DMS 273 (cell line): Measurements from ENCODE around the gene CRYZ.
"Not testable (repeated sequence)": the region's sequence is repeated elsewhere in the genome, so short reads cannot be mapped to it uniquely, and the experiment has no call there.

Experiments
- DNase-seq: peaks from one replicate; lab custom pipeline; 2025; ENCODE audit not compliant: unreplicated experiment; lab: John Stamatoyannopoulos, UW

The CRYZ gene

GRCh38 chr1:74681851-74682250, 51.0 kb downstream of the CRYZ start:
- no peak for DNase-seq

GRCh38 chr1:74681449-74681848, 51.4 kb downstream of the CRYZ start:
- DNase-seq, result no peak

- DNase-seq, result no peak
Observed at GRCh38 chr1:74681001-74681400, 51.8 kb downstream of the CRYZ start.

DNA sequence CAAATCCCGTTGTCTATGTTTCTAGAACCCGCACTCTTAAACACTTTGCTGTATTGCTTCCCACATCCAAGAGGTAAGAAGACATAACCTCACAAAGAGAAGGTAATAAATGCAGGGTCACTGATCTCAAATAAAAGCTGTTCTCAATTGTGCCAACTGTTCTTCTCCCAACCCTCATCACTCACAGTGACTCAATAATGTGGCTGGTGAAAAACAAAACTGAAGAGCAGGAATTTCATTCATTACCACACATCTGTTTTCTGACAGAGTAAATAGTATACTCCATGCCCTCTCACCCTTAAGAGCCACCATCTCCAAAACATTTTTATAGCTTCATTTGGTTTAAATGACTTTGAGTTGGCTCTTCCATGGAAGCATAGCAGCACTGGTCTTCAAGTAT, 53.0 kb downstream of the CRYZ start:
- peak; percentile 5 for DNase-seq

DNA sequence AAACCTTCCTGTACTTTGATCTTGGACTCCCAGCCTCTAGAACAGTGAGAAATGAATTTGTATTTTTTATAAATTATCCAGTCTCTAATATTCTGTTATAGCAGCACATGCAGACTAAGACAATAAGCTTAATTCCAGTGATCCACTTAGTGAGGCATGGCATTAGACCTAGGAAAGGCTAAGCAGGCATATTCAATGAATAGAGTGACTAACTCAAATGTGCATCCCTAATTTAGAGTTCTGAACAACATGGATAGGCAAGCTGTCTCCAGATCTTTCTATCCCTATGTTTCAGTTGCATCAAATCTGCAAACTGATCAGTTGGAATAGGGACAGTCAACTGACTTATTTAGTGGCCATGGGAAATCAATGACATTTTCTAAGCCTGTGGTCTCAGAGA, 54.9 kb downstream of the CRYZ start:
- DNase-seq, result no peak

DNA sequence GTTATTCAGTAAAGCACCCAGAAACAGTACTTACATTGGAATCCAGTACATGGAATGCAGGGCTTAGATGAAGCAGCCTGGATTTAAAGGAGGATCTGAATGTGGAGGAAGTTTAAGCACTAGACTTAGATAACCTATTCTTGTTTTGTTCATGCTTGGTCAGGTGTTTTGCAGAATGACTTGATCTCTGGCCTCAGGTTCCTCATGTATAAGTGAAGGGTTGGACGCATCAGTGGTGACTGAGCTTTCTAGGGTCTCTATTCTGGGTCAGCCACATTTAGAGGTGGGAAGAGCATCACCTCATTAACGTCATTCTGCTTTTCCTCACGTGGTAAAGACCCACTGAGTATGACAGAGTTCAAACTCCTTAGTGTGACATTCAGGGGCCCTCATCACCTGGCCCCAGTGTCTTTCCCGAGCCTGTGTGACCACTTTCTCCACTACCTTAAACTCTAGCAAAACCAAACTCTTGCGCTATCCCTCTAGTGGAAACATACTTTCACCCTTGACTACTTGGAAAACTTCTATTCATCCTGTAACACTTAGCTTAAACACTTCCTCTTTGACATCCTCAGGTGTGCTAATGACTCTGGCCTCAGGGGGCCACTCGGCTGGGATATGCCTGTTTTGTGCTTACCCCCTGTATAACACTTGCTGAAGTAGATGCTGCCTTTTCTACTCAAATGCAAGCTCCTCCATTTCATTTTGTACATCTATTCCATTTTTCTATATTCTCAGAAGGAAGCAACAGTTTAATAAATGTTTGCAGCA, 58.4 kb downstream of the CRYZ start:
- DNase-seq, result no peak

DNA sequence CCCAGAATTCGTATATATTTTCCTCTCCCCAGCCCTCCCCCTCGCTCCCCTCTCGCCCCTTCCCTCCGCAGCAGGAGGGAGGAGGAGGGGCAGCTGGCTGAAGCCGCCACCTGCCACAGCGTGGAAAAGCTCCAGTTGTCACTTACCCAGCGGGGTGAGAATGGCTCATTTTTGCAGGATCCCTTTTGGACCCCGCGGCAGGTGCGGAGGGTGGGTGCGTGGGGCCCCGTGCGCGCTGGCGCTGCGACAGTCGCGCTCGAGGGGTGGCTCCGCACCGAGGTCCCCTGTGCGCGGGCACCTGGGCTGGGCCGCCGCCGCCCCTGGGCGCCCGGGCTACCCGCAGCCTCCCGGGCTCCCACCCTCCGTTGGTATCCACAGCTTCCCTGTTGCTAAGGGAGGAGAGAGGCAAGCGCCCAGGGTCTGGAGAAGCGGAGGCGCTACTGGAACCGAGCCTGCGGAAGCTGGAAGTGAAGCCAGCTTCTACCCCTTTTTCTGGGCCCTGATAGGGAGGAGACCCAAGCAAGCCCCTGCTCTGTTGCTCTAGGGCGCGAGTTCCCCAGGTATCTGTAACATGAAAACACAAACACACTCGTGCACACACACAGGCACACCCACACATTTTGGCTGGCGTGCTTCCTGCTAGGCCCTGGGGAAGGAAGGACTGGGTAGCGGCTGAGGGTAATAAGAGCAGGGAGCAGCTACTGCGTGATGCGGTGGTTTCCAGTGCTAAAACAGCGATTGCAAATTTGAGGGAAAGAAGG, 59.3 kb downstream of the CRYZ start, which contains the start of gene ERICH3:
Gene ERICH3, minus strand, starts transcription at position 442 of the 761 bp plus-strand sequence. Its CDS starts 273 bp downstream, at position 169.
- peak; percentile 80 for DNase-seq

DNA sequence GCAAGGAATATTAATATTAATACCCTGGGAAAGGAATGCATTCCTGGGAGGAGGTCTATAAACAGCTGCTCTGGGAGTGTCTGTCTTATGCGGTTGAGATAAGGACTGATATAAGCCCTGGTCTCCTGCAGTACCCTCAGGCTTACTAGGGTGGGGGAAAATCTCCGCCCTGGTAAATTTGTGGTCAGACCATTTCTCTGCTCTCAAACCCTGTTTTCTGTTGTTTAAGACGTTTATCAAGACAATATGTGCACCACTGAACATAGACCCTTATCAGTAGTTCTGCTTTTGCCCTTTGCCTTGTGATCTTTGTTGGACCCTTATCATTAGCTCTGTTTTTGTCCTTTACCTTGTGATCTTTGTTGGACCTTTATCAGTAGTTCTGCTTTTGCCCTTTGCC, 62.0 kb downstream of the CRYZ start:
- not testable (repeated sequence) for DNase-seq
